ENCODE results near the gene GDPGP1. TPM values are rescaled to one million over a fixed set of nuclear protein-coding genes. Genes with fewer than 3 reads are reported as not detected.

Gene GDPGP1
- total and polyA plus RNA-seq, 9 of the 15 experiments (the other 6 are each of a cell fraction or from before 2014, with no cell fraction given): 0.78 to 6.1 (median 2.8) TPM

GRCh38 chr15:90271459-90272166, 37.6 kb downstream of the GDPGP1 start:
- POLR2A ChIA-PET: interaction anchor here (0.5 to 1.1 kb wide), 3 partner anchors 18 to 37 kb away, joined by 3 to 5 read pairs (median 3); no protein-coding TSS in a partner anchor

More at GRCh38 chr15:90271459-90272166, 37.6 kb downstream of the GDPGP1 start:
- H2AFZ ChIP-seq (ENCODE audit: low read depth, low read length): no peak overlapping the region
- intact Hi-C loops (cut with micrococcal nuclease) (no loop called here), in situ Hi-C loops (cut with MboI) (no loop called here)
- H3K27me3 ChIP-seq (ENCODE audit: control insufficient read depth in 2 of 2, insufficient read depth in 2 of 2, low read length in 2 of 2): no peaks in the 10 kb centered on the region
- whole genome bisulfite sequencing (ENCODE audit: insufficient coverage, low coverage, missing lambda C conversion rate): 84% methylated on average over 7 of the region's 7 CpGs
- no peak overlapping the region for H3K27ac ChIP-seq (ENCODE audit: extremely low read depth, low read depth, low read length)
- peaks cover 61% of the 10 kb centered on the region for H3K36me3 ChIP-seq (ENCODE audit: control insufficient read depth, insufficient read depth, low read length)
- peaks cover 59% of the 10 kb centered on the region for H3K79me2 ChIP-seq (ENCODE audit: control insufficient read depth, insufficient read depth, low read length)
- no peaks in the 10 kb centered on the region for H3K9me3 ChIP-seq (replicated peaks; ENCODE audit: control insufficient read depth, insufficient read depth, low read depth, low read length)
- H3K4me1 ChIP-seq (replicated peaks in 1 of 2; ENCODE audit: control insufficient read depth in 2 of 2, insufficient read depth in 2 of 2, low read length in 2 of 2): peaks cover 7 to 8% of the 10 kb centered on the region in 2 experiments; a peak in 4 of 5 replicates
- H3K9ac ChIP-seq (ENCODE audit: insufficient read depth in 1 of 2, low read depth in 2 of 2, low read length in 2 of 2): no peak overlapping the region
- H4K20me1 ChIP-seq (replicated peaks; ENCODE audit: control insufficient read depth, insufficient read depth, low read length): no peaks in the 10 kb centered on the region; the same call in 1 of the 2 replicates
- H3K9me1 ChIP-seq (ENCODE audit: control insufficient read depth, insufficient read depth, low read length): no peaks in the 10 kb centered on the region
- H3K4me3 ChIP-seq: no peak overlapping the region
- CTCF ChIA-PET (ENCODE audit: low intra/inter-chr PET ratio): no interaction called here
- BruUV-seq (replicated peaks): TSS peak; percentile 11
- ATAC-seq (no peak), DNase-seq (ENCODE audit: extremely low read depth in 1 of 4, low spot score in 3 of 4) (no peak), FAIRE-seq (no peak)
- no peak overlapping the region for H3K4me2 ChIP-seq (ENCODE audit: insufficient read depth, low read length)
- no peak for TF ChIP-seq NFE2L1 (tag; IDR thresholded peaks at IDR 0.05; ENCODE audit: borderline replicate concordance, low read depth)
- TF ChIP-seq MEF2D (tag; conservative IDR thresholded peaks at IDR 0.05; ENCODE audit: low read depth): no peak
- TF ChIP-seq SMAD2 (IDR thresholded peaks at IDR 0.05; ENCODE audit: low read depth, low read length): no peak
- no peak for TF ChIP-seq RFX7 (CRISPR knock-in tag; IDR thresholded peaks at IDR 0.05)
- TF ChIP-seq TFE3 (CRISPR knock-in tag; IDR thresholded peaks at IDR 0.05): no peak
- TF ChIP-seq ATF3 (IDR thresholded peaks at IDR 0.05): no peak
- TF ChIP-seq ATF3 (CRISPR knock-in tag; conservative IDR thresholded peaks at IDR 0.05): no peak
- TF ChIP-seq POU5F1 (IDR thresholded peaks at IDR 0.05; ENCODE audit: borderline replicate concordance, low read depth, low read length, partially characterized antibody): no peak
- no peak for TF ChIP-seq RERE (CRISPR knock-in tag; IDR thresholded peaks at IDR 0.05; ENCODE audit: borderline replicate concordance)
- no peak for TF ChIP-seq ADNP (tag; IDR thresholded peaks at IDR 0.05)
- no peak for TF ChIP-seq SMARCB1 (IDR thresholded peaks at IDR 0.05; ENCODE audit: insufficient read length, low read depth)
- no peak for TF ChIP-seq ZNF277 (CRISPR knock-in tag; IDR thresholded peaks at IDR 0.05; ENCODE audit: borderline replicate concordance)

Measured in K562 (cell line).